Muscle layer of duodenum (tissue), 2 donors: ENCODE data around the gene ORAI3.

Experiments
- H3K27ac ChIP-seq: one replicate; pipeline ENCODE4 v1.7.0; 2013; ENCODE audit warnings: mild to moderate bottlenecking, low read length
- H3K27me3 ChIP-seq: one replicate; pipeline ENCODE4 v1.7.0; 2013; ENCODE audit warnings: low read depth, mild to moderate bottlenecking, control low read depth, low read length
- H3K36me3 ChIP-seq, 2 donors: one replicate each; pipeline ENCODE4 v1.7.0; 2013; ENCODE audit warnings: low read length in 2 of 2, control low read depth in 1 of 2, mild to moderate bottlenecking in 1 of 2; ENCODE audit not compliant: insufficient read depth in 2 of 2, control insufficient read depth in 1 of 2
- H3K4me1 ChIP-seq, 2 donors: one replicate each; pipeline ENCODE4 v1.7.0; 2013; ENCODE audit warnings: low read length in 2 of 2, mild to moderate bottlenecking in 2 of 2, control low read depth in 1 of 2, moderate library complexity in 1 of 2; ENCODE audit not compliant: insufficient read depth in 2 of 2, control insufficient read depth in 1 of 2
- H3K4me3 ChIP-seq, 2 donors: one replicate each; pipeline ENCODE4 v1.7.0; 2013; ENCODE audit warnings: low read length in 2 of 2, low read depth in 1 of 2, mild to moderate bottlenecking in 1 of 2
- H3K9me3 ChIP-seq, 2 donors: one replicate each; pipeline ENCODE4 v1.7.0; 2013; ENCODE audit warnings: low read length in 2 of 2, control low read depth in 1 of 2, mild to moderate bottlenecking in 1 of 2; ENCODE audit not compliant: control insufficient read depth in 1 of 2
- donor health status: healthy.

The ORAI3 gene

GRCh38 chr16:30948667-30949649 lies at the start of gene ORAI3:
TSS of gene ORAI3 (plus strand) at chr16:30949068. CDS start at chr16:30949290, 222 bp downstream.
- no peaks in the 10 kb centered on the region for H3K9me3 ChIP-seq
- H3K4me3 ChIP-seq, result peak within 1 kb of the TSS; percentile 82 to 93
- H3K27ac ChIP-seq, result peak within 1 kb of the TSS; percentile 72
- no peaks in the 10 kb centered on the region for H3K27me3 ChIP-seq
- H3K4me1 ChIP-seq, result peaks cover 8 to 40% of the 10 kb centered on the region in 2 donors
- H3K36me3 ChIP-seq, result peaks cover 6 to 13% of the 10 kb centered on the region in 2 donors

DNA sequence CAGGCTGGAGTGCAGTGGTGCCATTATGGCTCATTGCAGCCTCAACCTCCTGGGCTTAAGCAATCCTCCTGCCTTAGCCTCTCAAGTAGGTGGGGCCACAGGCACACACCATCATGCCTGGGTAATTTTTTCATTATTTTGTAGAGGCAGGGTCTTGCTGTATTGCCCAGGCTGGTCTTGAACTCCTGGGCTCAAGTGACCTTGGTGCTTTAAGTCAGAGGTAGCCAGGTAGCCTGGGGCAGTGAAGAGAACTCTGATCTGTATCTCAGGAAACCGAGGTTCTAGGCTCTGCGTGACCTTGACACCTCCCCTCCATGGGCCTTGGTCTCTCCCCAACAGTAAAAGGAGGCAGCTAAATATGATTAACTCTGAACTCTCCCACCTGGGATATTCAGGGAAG lies 49.1 kb upstream of the ORAI3 start:
- Histone ChIP-seq H3K9me3 (no peaks in the 10 kb centered on the region), H3K4me3 (no peak overlapping the region), H3K27ac (no peak overlapping the region), H3K36me3 (peaks cover 0 to 8% of the 10 kb centered on the region in 2 donors), H3K27me3 (no peaks in the 10 kb centered on the region), H3K4me1 (peaks cover 11 to 28% of the 10 kb centered on the region in 2 donors)

- peaks cover 0 to 8% of the 10 kb centered on the region in 2 donors for H3K36me3 ChIP-seq
- no peak overlapping the region for H3K27ac ChIP-seq
- H3K4me3 ChIP-seq, result no peak overlapping the region
- H3K9me3 ChIP-seq, result no peaks in the 10 kb centered on the region
- H3K4me1 ChIP-seq, result peaks cover 3 to 22% of the 10 kb centered on the region in 2 donors
- H3K27me3 ChIP-seq, result no peaks in the 10 kb centered on the region
Observed at GRCh38 chr16:30900588-30900987, 48.3 kb upstream of the ORAI3 start.

- Histone ChIP-seq H3K36me3 (peaks cover 0 to 5% of the 10 kb centered on the region in 2 donors), H3K4me1 (peaks cover 0 to 19% of the 10 kb centered on the region in 2 donors), H3K9me3 (no peaks in the 10 kb centered on the region), H3K4me3 (peak overlapping the region; percentile 31 to 56), H3K27me3 (no peaks in the 10 kb centered on the region), H3K27ac (no peak overlapping the region)
Observed at GRCh38 chr16:30901201-30902028, 47.5 kb upstream of the ORAI3 start.

- peaks cover 0 to 16% of the 10 kb centered on the region in 2 donors for H3K4me1 ChIP-seq
- H3K27ac ChIP-seq, result no peak overlapping the region
- H3K4me3 ChIP-seq, result peak overlapping the region; percentile 55 to 59
- no peaks in the 10 kb centered on the region for H3K9me3 ChIP-seq
- no peaks in the 10 kb centered on the region for H3K27me3 ChIP-seq
- H3K36me3 ChIP-seq, result no peaks in the 10 kb centered on the region
Observed at GRCh38 chr16:30902029-30902972, 46.6 kb upstream of the ORAI3 start.

DNA sequence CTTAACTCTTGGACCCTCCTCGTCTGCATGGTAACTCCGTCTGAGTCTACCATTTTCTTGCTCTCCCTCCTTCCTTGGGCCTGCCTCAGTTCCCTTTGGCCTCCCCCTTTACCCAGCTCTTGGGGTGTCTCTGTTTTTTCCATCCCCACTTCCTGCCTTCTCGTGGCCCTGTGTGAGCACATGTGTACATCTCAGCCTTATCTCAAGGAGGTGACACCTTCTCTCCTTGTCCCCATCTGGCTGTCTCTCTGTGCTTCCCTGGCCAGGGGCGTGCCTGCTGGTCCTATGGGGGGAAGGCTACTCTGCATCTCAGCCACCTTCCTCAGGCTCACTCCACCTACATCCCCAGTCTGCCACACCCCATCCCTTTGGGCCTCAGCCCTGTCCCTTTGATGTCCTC lies 45.9 kb upstream of the ORAI3 start:
- H3K4me1 ChIP-seq, result peaks cover 0 to 13% of the 10 kb centered on the region in 2 donors
- H3K9me3 ChIP-seq, result no peaks in the 10 kb centered on the region
- H3K27me3 ChIP-seq, result no peaks in the 10 kb centered on the region
- H3K36me3 ChIP-seq, result no peaks in the 10 kb centered on the region
- H3K27ac ChIP-seq, result no peak overlapping the region
- H3K4me3 ChIP-seq, result peak overlapping the region in 1 of 2 donors; percentile 59

DNA sequence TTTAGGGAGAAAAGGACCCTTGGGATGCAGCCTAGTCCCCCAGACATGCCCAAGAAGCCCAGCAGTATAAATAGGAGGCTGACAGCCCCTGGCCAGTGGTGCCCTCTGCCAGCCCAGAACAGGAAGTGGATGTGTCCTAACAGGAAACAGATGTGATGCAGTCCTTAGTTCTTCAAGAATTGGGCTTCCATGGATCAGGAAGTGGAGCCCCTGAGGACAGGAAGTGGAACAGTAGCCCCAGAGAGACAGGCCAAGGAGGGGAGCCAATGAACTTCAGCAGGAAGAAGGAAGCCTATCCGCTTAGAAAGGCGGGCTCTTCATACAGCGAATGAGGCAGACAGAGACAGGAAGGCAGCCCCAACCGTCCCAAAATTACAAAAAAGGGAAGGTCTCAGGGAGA lies 45.3 kb upstream of the ORAI3 start:
- H3K36me3 ChIP-seq, result no peaks in the 10 kb centered on the region
- H3K9me3 ChIP-seq, result no peaks in the 10 kb centered on the region
- H3K27ac ChIP-seq, result peak overlapping the region; percentile 56
- H3K4me1 ChIP-seq, result peaks cover 0 to 13% of the 10 kb centered on the region in 2 donors
- H3K27me3 ChIP-seq, result no peaks in the 10 kb centered on the region
- no peak overlapping the region for H3K4me3 ChIP-seq

- Histone ChIP-seq H3K36me3 (no peaks in the 10 kb centered on the region), H3K4me1 (peaks cover 0 to 13% of the 10 kb centered on the region in 2 donors), H3K27ac (peak overlapping the region; percentile 56), H3K27me3 (no peaks in the 10 kb centered on the region), H3K4me3 (no peak overlapping the region), H3K9me3 (no peaks in the 10 kb centered on the region)
Observed at GRCh38 chr16:30904114-30904780, 44.6 kb upstream of the ORAI3 start.

GRCh38 chr16:30907064-30907463 lies 41.8 kb upstream of the ORAI3 start:
- H3K4me1 ChIP-seq, result peaks cover 0 to 13% of the 10 kb centered on the region in 2 donors
- no peaks in the 10 kb centered on the region for H3K9me3 ChIP-seq
- H3K4me3 ChIP-seq, result no peak overlapping the region
- H3K27me3 ChIP-seq, result no peaks in the 10 kb centered on the region
- H3K27ac ChIP-seq, result no peak overlapping the region
- H3K36me3 ChIP-seq, result no peaks in the 10 kb centered on the region

DNA sequence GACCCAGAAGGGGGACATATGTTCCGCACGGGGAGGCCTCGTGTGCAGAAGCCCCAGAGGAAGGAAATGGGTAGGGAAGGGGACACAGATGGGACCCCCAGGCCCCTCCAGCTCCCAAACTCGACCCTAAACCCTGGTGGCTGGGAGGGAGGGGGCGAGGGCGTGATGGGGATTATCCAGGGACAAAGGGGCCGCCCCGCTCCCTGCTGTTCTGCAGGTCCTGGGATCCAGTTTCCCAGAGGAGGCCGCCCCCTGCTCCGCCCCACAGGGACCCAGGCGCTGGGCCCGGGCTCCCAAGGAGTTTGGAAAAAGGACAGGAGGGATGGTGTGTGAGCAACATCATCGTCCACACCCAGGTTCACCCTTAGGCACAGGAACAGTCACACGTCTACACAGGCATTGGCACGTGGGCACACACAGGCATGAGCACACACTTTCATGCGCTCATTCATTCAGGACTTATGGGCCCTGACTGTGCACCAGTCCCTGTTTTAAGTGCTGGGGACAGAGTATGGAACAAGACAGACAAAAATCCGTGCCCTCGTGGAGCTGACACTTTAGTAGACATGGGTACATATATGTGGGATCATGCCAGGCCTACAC lies 38.3 kb upstream of the ORAI3 start:
- Histone ChIP-seq H3K27ac (no peak overlapping the region), H3K4me3 (no peak overlapping the region), H3K4me1 (no peaks in the 10 kb centered on the region), H3K9me3 (no peaks in the 10 kb centered on the region), H3K36me3 (no peaks in the 10 kb centered on the region), H3K27me3 (no peaks in the 10 kb centered on the region)
